ENCODE measurements around the gene RAD51B.
A peak's percentile ranks its signal among the peaks of the same experiment; 100 is the strongest.

RAD51B gene

DNA sequence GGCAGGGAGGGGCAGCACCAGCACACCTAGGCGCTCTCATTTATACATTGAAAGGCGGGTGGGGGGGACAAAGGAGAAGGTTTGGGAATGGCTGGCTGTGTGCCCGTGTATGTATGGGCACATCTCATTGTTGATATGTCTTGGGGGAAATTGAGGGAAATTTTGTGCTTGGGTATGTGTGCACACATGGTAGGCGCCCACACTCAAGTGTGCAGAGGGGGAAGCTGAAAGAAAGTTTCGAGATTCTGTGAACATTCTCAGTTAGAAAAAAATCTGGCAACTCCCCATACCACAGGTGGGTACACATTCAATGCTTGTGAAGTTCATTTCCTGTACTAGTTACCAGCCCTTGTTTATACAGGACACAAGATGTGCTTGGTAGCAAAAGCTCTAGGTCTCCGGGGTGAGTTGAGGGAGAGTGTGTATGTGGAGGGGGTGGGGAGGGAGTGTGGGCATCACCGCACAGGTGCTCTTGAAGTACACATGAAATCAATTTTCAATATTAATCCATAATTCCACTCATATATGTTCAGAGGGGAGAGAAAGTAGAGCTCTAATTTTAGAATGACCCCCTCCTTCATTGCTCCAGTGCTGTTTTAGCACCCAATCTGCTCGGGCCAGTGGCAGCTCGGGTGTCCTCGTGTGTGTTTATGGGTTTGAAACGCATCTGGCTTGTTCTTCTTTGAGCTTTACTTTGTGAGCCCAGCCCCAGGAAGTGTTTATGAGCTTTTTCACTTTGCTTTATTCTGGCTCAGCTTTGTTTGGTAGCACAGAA lies 687.3 kb downstream of the RAD51B start:
- peaks cover 81% of the 10 kb centered on the region for H3K4me1 Mint-ChIP-seq
- peak overlapping the region; percentile 81 for H3K4me3 Mint-ChIP-seq
- H3K27ac Mint-ChIP-seq = peak overlapping the region; percentile 63

DNA sequence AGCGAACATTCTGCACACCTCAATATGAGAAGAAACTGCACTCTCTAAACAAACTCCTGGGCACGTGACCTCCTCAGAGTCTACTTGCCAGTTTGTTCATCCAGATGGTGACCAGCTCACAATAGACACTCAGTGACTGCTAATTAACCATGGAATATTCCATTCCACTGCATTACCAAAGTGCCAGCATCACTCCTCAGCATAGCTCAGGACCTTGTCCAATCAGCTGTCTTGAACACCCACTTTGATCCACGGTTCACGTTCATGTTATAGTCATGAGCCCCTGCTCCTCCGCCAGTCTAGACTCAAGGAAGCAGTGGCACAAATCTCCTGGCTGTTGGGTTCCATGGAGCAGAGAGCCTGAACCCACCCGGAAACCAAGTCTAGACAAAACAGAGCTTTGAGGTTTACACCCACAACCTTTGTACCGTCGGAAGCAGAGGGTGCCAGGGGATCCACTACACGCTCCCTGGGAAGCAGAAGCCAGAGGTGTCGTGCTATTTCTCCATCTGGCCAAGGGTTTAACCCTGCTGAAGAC lies 688.0 kb downstream of the RAD51B start:
- Mint-ChIP-seq H3K4me1 (peaks cover 84% of the 10 kb centered on the region), H3K36me3 (no peaks in the 10 kb centered on the region), H3K9me3 (no peaks in the 10 kb centered on the region), H3K27ac (peak overlapping the region; percentile 62), H3K27me3 (no peaks in the 10 kb centered on the region), H3K4me3 (peak overlapping the region; percentile 81)

More for the DNA sequence above, 687.3 kb downstream of the RAD51B start:
- Mint-ChIP-seq H3K36me3 (no peaks in the 10 kb centered on the region), H3K9me3 (no peaks in the 10 kb centered on the region), H3K27me3 (no peaks in the 10 kb centered on the region)

DNA sequence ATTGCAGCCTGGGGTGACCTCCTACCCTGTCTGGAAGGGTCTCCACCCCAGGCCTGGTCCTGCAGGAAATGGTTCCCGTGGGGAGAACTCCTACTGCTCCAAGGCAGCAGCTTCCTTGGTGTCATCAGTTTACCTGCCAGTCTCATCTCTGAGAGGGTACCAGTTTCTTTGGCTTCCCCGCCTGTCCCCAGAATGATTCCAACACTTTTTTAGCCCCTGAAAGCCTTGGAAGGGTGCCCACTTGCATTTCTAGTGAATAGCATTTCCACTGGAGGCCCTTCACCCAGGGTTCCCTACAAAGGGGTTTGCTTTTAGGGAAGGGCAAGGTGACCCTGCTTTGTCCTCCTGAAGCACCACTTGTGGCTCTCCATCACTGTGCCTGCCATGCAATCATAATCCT lies 689.0 kb downstream of the RAD51B start:
- no peak overlapping the region for H3K4me3 Mint-ChIP-seq
- H3K4me1 Mint-ChIP-seq = peaks cover 84% of the 10 kb centered on the region
- peak overlapping the region; percentile 70 for H3K27ac Mint-ChIP-seq
- H3K36me3 Mint-ChIP-seq = no peaks in the 10 kb centered on the region
- no peaks in the 10 kb centered on the region for H3K27me3 Mint-ChIP-seq
- H3K9me3 Mint-ChIP-seq = no peaks in the 10 kb centered on the region

DNA sequence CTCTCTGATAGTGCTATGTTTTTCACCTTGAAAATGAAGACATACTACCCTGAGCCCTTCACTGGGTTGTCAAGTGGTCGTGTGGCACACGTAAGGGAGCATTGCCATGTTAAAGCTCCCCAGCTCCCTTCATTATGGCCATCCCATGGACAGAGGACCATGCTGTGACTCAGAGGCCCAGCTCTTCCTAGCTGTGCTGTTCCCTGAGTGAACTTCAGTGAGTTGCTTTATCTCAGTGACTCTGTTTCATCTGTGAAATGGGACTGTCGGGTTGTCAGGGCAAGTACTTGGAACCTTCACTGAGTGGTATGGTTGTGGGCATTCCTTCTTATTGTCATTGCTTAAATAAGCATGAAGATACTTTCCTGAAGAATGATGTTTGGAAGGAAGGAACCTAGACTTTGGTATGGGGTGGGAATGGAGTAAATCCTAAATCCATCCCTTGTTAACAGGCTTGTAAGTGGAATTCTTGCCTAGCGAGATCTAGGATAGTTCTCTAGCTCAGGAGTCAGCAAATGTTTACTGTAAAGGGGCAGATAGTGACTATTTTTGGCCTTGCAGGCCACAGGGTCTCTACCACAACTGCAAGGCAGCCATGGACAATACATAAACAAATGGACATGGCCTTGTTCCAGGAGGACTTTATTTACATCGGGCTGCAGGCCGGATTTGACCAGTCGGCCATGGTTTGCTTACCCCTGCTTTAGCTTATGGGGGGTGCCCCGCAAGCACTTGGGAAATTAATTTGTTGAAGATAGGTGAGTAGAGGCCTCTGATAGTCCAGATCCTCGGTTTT lies 689.8 kb downstream of the RAD51B start:
- no peaks in the 10 kb centered on the region for H3K36me3 Mint-ChIP-seq
- H3K4me3 Mint-ChIP-seq = no peak overlapping the region
- no peaks in the 10 kb centered on the region for H3K9me3 Mint-ChIP-seq
- H3K4me1 Mint-ChIP-seq = peaks cover 82% of the 10 kb centered on the region
- peak overlapping the region; percentile 70 for H3K27ac Mint-ChIP-seq
- H3K27me3 Mint-ChIP-seq = no peaks in the 10 kb centered on the region

DNA sequence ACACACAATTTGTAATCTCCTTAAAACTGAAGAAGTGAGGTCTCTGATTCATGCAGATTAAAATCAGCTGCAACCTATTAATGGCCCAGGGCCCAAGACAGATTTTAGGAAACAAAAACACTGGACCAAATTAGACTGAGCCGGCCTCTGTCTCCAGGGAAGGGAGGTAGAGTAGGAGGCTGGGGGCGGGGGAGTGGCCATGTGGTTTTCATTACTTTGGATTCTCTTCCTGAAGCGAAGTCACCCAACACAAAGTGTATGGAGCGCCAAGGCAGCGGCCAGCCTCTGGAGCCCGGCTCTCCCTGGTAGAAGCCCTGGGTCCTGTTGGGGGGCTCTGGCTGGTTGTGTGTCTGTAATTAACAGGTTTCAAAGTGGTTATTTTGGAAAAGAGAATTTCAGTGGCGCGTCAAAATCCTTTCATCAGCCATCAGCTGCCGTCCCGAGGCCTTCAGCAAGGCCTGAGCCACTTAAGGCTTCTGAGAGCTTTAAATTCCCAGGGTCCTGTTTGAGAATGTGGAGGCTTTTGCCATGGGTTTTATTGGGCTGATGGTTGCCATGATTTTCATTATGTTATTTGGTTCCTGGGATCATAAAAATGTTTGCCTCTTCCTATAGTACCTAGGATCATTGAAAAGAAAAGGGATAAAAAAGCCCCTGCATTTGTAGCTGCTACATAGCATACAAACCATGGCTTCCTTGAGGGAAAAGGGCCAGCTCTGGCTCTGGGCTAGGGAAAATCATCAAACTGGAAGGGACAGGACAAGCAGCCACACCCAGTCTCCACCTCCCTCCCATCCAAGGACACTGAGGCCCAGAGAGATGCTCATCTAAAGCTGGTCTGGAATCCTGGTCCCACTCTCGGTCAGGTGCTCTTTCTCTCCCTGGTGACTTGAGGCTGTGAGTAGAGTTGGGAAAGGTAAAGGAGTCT lies 690.9 kb downstream of the RAD51B start:
- Mint-ChIP-seq H3K4me3 (no peak overlapping the region), H3K9me3 (no peaks in the 10 kb centered on the region), H3K36me3 (no peaks in the 10 kb centered on the region), H3K27ac (no peak overlapping the region), H3K4me1 (peaks cover 75% of the 10 kb centered on the region), H3K27me3 (no peaks in the 10 kb centered on the region)

DNA sequence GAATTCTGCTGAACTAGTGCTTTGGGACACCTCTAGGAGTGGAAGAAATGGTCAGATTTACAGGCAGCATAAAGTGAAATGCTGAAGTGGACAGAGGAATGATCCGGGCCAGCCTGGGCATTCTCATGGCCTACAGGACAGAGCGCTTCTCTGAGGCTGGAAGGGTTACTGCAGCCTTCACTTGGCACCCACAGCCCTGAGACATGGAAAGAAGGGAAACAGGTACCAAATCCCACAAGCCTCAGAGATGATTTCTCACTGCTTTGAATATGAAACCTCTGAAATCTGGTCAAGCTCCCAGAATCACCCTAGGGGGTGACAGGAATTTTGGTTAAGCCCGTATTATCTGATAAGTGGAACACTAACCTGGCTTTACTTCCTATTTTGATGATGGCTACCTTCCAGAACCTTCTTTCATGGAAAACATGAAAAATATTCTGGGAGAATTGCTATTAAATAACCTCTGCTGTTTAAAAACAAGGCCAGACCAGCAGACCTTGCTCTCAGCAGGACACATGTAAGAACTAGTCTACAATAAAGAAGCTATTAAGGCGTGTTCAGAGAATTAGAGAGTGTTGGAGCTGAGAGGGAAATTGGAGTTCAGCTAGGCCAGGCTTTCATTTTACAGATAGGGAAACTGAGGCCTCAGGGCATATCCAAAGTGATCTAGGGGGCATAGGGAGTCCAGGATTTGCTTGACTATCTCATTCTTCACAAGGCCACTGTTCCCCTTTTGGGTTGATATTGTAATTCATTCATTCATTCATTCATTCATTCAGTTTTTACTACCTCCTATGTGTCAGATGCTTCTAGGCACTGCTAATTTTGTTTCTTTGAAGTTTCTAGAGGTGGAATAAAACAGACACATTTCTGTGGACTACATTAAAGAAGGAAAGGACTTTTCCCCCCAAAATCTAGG lies 691.8 kb downstream of the RAD51B start:
- Mint-ChIP-seq H3K4me3 (no peak overlapping the region), H3K9me3 (no peaks in the 10 kb centered on the region), H3K4me1 (peaks cover 67% of the 10 kb centered on the region)

DNA sequence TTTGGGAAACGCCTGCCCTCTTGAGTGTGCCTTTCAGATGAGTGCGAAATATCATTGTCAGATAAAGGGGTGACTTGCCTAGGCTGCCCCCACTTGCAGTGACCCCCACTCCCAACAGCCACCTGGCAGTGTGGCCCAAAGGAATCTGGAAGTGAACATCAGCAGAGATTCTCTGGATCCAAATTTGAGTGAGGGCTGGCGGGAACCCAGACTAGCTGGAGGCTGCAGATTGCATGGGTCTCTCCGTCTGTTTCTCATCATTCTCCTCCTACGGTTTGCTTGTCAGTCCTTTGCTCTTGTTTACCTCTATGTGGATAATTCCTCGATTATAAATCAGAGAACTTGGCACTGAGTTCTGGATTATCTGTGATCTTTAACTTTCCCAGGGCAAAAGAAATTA lies 692.5 kb downstream of the RAD51B start:
- Mint-ChIP-seq H3K36me3 (no peaks in the 10 kb centered on the region), H3K27me3 (no peaks in the 10 kb centered on the region), H3K27ac (no peak overlapping the region), H3K4me3 (no peak overlapping the region), H3K9me3 (no peaks in the 10 kb centered on the region), H3K4me1 (peaks cover 67% of the 10 kb centered on the region)

More for the DNA sequence above, 691.8 kb downstream of the RAD51B start:
- Mint-ChIP-seq H3K27me3 (no peaks in the 10 kb centered on the region), H3K36me3 (no peaks in the 10 kb centered on the region), H3K27ac (no peak overlapping the region)

DNA sequence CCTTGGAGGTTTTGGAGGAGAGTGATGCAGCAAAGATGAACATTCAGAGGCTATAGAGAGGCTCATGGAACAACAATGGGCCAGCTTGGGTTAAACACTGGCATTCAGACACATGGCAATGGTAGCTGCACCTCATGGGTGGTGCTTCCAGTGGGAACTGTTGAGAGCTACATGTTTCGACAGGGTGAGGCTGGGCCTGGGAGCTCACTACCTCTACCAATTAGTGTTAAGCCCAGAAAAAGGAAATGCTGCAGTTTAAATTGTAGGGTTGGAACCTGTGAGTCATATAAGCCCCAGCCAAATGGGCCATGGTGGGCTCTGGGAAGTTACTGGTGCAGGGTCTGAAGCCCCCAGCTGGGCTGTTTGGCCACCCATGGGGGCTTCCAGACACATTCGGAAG lies 693.6 kb downstream of the RAD51B start:
- Mint-ChIP-seq H3K36me3 (no peaks in the 10 kb centered on the region), H3K4me1 (peaks cover 67% of the 10 kb centered on the region), H3K4me3 (no peak overlapping the region), H3K27me3 (no peaks in the 10 kb centered on the region), H3K27ac (no peak overlapping the region), H3K9me3 (no peaks in the 10 kb centered on the region)

DNA sequence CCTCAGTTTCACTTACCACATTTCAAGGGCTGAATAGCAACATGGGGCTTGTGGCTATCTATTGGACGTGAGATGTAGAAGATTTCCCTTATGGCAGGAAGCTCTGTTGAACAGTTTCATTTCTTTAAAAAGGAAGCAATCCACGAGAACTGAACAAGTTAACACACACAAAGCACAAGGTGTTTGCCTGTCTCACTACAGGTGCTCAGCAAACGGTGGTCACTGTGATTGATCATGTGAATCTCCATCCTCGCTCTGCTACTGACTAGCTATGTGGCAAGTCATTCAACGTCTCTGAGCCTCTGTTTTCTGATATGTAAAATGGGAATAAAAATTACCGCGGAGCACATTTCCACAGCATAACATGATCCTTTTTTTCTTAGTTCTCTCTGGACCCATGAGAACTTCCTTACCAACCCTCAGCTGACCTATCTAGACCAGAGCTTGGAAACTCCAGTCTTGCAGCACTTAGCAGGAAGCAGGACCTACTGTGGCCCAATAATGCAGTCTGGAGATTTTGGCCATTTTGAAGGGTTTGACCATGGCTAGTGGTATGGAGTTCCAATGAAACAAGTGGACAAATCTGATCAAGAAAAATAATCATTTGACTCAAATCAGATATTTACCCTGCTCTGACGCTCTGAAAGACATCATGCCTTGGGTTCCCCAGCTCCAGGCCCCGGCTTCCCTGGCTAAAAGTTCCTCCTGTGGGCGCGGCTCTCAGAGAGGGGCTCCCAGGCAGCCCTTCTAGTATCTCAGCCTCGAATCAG lies 694.4 kb downstream of the RAD51B start:
- no peaks in the 10 kb centered on the region for H3K9me3 Mint-ChIP-seq
- H3K4me3 Mint-ChIP-seq = no peak overlapping the region
- H3K4me1 Mint-ChIP-seq = peaks cover 60% of the 10 kb centered on the region
- H3K27me3 Mint-ChIP-seq = no peaks in the 10 kb centered on the region
- no peak overlapping the region for H3K27ac Mint-ChIP-seq
- no peaks in the 10 kb centered on the region for H3K36me3 Mint-ChIP-seq

DNA sequence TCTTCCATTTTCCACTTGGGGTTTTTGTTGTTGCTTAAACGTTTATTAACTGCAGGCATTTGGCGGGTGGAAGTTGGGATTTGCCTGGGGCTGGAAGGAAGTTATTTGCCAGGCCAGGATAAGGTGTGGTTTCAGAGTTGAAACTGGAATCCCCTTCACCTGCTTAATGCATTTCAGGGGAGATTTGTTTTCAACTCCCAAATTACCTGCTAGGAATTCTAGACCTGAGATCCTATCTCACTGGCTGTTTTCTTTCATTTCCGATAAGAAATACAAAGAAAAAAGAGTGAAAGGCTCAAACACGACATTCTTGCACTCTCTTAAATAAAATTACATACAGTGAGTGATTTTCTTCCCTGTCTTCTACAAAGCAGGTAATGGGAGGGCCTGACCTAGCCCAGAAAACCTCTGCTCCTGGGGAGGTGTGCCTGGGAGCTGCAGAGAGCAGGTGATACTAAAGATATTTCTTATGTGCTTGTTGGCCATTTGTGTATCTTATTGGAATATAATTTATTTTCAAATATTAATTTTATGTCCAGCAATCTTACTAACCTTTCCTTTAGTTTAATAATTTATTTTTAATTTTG lies 695.1 kb downstream of the RAD51B start:
- Mint-ChIP-seq H3K36me3 (no peaks in the 10 kb centered on the region), H3K9me3 (no peaks in the 10 kb centered on the region), H3K4me3 (no peak overlapping the region), H3K27me3 (no peaks in the 10 kb centered on the region), H3K4me1 (peaks cover 62% of the 10 kb centered on the region), H3K27ac (no peak overlapping the region)

DNA sequence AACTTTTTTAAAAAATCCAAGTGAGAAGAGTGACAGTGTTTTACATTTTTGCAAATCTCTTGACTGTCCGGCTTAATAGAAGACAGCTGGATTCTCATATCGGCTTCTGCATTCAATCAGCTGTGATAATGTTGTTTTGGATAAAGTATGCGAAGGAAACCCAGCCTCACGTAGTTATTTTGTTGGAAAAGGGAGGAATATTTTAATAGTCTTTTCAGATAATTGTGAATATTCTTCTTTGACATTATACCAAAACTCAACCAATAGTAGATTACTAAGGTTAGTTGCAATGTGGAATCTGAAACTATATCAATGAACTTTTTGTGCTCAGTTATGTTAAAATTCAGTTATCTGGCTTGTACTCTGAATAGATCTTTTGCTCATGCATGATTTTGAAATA lies 696.8 kb downstream of the RAD51B start:
- Mint-ChIP-seq H3K36me3 (no peaks in the 10 kb centered on the region), H3K27me3 (no peaks in the 10 kb centered on the region), H3K4me3 (no peak overlapping the region), H3K4me1 (peaks cover 63% of the 10 kb centered on the region), H3K9me3 (no peaks in the 10 kb centered on the region), H3K27ac (no peak overlapping the region)

DNA sequence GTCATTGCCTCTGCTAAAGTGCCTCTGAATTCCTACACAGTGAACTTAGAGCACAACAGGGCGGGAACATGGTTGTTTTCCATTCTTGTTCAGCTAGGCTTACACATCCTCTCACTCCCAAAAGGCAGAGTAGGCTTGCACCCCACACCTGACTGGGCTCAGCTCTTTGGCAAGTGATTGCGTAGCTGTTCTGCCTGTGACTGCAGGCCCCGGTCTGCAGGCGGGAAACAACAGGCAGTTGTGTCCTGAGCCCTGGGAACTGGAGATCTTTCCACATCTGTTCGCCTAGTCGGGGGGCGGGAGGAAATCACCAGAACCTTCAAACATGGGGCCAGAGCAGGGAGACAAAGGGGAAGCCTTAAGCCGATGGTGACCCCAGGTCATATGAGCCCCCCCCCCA lies 698.6 kb downstream of the RAD51B start:
- H3K4me3 Mint-ChIP-seq = no peak overlapping the region
- no peaks in the 10 kb centered on the region for H3K9me3 Mint-ChIP-seq
- H3K27me3 Mint-ChIP-seq = no peaks in the 10 kb centered on the region
- H3K27ac Mint-ChIP-seq = no peak overlapping the region
- H3K4me1 Mint-ChIP-seq = peaks cover 45% of the 10 kb centered on the region
- no peaks in the 10 kb centered on the region for H3K36me3 Mint-ChIP-seq

DNA sequence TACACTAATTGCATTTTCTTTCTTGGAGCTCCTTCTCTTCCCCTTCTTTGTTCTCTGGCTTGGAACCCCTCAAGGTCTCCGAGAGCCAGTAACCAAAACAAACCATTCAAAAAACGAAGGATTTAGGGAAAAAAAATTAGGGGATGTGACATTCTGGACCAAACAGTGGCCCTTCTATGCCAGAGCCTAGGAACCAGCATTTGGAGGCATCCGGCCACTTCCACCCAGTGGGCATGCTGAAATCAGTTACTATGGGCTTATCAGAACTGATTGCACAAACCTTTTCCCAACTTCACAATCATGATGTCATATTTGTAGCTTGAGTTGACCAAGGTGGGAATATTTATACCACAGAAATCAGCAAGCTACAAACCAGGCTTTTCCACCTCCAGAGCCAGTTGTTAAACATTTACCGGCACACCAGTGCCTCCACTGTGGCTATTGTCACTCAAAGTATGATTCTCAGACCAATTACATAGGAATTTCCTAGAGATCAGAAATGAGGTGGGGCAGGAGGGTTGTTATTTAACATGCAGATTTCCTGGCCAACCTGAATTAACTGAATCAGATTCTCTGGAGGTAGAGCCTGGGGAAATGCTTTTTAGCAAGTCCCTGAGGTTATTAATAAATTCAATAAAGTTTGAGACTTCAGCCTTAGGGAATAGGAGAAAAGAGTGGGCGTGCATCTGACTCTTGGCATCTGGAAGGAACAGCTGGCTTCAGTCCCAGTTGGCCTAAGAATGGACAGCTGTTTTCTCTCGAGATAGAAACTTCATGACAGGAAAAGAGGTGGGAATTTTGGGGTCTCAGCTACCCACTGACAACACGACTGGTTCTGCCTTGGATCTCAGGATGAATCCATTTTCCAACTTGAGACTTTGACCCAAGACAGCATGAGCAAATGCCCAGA lies 699.4 kb downstream of the RAD51B start:
- Mint-ChIP-seq H3K36me3 (no peaks in the 10 kb centered on the region), H3K27ac (no peak overlapping the region), H3K9me3 (no peaks in the 10 kb centered on the region), H3K27me3 (no peaks in the 10 kb centered on the region), H3K4me1 (peaks cover 36% of the 10 kb centered on the region), H3K4me3 (no peak overlapping the region)
